Astrocyte (in vitro differentiated cells and primary cell): ENCODE data around the gene BMP8A.
"Not testable (repeated sequence)": the region's sequence is repeated elsewhere in the genome, so short reads cannot be mapped to it uniquely, and the experiment has no call there.

Experiments used
- EZH2 ChIP-seq: IDR thresholded peaks from 2 replicates; pipeline ENCODE4 v1.6.1; 2012; ENCODE audit warnings: mild to moderate bottlenecking, low read length, inconsistent platforms; ENCODE audit not compliant: insufficient read depth
- TF ChIP-seq, protein P1 (sequence below): IDR thresholded peaks from 2 replicates; pipeline ENCODE4 v1.5.1; 2011; ENCODE audit warnings: low read depth, mild to moderate bottlenecking, inconsistent platforms, low read length, moderate library complexity; ENCODE audit not compliant: insufficient read depth

DNA sequence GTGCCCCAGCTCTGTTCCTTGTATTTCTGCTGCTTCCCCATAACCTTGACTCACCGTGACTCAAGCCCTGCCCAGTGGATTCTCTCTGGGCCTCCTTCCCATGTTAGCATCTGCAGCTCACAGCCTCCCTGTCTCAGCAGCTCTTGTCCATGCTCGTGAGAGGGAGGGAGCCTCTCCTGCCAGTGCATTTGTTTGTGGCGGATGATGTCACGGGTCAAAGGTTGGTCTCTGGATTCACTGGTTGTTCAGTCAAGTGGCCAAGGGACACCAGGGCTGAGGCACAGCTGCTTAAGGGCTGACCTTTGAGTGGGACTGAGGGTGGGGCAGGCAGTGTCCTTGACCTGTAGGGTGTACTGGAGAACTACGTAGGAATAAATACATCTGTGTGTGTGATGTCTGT, 27.9 kb downstream of the BMP8A start:
- TF ChIP-seq, protein P1, sequence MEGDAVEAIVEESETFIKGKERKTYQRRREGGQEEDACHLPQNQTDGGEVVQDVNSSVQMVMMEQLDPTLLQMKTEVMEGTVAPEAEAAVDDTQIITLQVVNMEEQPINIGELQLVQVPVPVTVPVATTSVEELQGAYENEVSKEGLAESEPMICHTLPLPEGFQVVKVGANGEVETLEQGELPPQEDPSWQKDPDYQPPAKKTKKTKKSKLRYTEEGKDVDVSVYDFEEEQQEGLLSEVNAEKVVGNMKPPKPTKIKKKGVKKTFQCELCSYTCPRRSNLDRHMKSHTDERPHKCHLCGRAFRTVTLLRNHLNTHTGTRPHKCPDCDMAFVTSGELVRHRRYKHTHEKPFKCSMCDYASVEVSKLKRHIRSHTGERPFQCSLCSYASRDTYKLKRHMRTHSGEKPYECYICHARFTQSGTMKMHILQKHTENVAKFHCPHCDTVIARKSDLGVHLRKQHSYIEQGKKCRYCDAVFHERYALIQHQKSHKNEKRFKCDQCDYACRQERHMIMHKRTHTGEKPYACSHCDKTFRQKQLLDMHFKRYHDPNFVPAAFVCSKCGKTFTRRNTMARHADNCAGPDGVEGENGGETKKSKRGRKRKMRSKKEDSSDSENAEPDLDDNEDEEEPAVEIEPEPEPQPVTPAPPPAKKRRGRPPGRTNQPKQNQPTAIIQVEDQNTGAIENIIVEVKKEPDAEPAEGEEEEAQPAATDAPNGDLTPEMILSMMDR = not testable (repeated sequence)
- not testable (repeated sequence) for TF ChIP-seq EZH2
